ENCODE measurements around the gene WNT1.

- TF ChIP-seq CTCF (IDR thresholded peaks at IDR 0.05) (no peak), EZH2 (IDR thresholded peaks at IDR 0.05) (no peak)
Observed at GRCh38 chr12:48961801-48962200, 16.3 kb upstream of the WNT1 start.
